IPS DF 19.7 (cell line): ENCODE data around the gene ZNF138.
A peak's percentile ranks its signal among the peaks of the same experiment; 100 is the strongest.

Experiments
- DNase-seq: peaks from one replicate; pipeline ENCODE4 v3.0.0-alpha.2; 2013; ENCODE audit warnings: low read depth, low spot score

Gene ZNF138

DNA sequence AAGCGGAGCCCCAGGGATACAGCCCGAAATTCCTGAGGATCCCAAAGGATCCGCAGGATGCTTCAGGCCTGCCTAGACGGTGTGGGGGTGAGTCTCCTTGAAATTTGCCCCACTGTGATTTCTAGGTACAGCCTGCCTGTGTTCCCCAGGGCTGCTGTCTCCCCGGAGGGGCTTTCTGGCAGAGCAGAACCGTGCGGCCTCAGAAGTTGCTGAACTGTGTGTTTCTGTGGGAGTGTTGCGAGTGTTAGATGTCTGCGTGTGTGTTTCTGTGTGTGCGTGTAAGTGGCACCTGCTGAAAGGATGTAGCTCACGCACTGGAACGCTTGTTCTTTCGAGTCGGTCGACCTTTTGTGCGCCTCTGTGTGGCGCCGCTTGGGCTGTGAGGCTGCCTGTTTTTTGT, 81.0 kb downstream of the ZNF138 start:
- no peak for DNase-seq

DNA sequence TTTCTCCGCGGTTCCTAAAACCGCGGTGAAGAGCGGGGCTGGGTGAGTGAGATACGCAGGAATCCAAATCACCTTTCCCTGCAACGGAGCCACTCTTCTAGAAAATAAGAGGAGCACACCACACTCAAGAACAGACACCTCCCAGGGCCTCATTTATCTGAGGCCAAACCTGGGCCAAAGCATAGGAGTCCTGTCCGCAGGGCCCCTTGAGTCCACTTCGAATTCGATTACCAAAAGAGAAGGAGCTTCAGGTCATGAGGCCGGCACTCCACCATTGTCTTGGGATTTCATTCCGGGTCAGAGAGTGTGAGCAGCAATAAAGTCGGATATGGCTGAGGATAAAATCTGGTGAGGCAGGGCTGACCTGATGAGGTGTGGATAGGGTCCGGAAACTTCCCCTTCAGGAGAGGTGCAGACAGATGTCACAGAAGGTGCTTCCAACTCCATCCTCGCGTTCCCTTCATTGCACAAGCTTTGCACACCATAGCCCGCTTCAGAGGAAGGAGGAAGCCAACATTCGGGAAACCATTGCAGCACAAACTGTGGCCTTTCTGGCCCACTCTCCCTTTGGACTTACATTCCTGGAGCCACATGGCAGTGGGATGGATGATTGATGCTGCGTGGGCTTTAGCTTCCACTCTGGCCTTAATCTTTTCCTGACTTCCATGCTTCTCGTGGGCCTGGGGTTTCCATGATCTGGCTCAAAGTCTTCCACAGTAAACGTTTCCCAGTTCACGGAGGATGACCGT, 81.6 kb downstream of the ZNF138 start:
- DNase-seq, result no peak

DNA sequence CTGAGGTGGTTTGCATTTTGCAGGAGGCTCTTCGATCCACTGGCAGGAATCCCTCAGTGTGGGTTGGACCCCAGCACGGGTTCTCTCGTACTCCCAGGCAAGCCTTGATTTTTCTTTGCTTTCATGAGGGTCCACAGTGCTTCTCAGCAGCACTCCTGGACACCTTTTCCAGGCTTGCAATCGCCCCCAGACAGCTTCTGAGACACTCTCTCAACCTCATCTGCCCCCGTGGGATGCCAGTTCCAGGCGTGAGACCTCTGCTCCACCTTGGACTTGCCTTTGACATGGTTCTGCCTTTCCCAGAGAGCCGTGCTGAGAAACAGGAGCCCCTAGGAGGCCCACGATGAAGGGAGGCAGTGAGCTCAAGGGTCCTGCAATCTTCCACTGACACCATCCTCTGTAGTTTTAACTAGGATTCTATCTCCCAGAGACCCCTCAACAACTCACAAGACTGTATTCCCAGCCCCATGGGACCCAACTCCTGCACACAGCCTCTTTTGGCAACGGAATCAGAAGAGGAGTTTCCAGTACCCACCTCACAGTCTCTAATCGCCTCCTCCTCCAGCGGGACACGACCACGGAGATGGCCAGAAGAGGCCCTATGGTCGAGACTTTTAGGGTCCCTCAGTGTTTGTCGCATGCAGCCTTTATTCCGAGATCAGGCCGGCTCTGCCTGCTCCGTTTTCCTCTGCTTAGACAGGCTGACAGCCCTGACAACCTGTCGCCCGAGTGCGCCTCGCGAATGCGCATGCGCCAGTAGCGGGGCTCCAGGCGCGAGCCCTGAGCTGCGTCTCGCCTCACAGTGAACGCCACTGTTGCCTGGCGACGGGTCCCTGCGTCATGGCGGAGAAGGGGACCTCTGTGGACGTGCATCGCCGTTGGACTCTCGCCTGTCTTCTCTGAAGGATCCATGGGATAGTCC, 82.8 kb downstream of the ZNF138 start:
- peak; percentile 47 for DNase-seq

DNA sequence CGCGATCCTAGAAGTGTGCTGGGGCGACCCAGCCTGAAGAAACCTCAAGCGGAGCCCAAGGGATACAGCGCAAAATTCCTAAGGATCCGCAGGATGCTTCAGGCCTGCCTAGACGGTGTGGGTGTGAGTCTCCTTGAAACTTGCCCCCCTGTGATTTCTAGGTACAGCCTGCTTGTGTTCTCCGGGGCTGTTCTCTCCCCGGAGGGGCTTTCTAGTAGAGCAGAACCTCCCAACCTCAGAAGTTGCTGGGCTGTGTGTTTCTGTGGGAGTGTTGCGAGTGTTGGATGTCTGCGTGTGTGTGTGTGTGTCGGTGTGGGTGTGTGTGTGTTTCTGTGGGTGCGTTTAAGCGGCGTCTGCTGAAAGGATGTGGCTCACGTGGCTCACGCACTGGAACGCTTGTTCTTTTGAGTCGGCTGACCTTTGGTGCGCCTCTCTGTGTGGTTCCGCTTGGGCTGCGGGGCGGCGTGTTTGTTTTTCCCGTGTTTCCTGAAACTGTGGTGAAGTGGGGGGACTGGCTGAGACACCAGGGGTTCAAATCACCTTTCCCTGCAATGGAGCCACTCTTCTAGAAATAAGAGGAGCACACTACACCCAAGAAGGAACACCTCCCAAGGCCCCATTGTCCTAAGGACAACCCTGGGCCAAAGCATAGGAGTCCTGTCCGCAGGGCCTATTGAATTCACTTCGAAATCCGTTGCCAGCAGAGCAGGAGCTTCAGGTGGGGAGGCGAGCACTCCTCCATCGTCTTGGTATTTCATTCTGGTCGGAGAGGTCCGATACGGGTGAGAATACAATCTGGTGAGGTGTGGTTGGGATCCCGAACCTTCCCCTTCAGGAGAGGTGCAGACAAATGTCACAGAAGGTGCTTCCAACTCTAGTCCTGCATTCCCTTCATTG, 83.7 kb downstream of the ZNF138 start:
- DNase-seq, result no peak

DNA sequence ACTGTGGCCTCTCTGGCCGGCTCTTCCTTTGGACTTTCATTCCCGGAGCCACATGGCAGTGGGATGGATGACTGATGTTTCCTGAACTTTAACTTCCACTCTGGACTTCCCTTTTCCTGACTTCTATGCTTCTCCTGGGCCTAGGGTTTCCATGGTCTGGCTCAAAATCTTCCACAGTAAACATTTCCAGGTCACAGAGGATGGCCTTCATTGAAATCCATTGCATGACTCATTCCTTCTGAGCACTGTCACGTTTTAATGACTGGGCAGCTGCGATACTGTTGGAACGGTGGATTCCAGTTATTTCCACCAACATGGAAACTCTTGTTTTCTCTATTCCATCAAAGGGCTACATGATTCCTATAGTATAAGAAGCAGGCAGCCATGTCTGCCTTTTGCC, 84.5 kb downstream of the ZNF138 start:
- DNase-seq, result no peak

DNA sequence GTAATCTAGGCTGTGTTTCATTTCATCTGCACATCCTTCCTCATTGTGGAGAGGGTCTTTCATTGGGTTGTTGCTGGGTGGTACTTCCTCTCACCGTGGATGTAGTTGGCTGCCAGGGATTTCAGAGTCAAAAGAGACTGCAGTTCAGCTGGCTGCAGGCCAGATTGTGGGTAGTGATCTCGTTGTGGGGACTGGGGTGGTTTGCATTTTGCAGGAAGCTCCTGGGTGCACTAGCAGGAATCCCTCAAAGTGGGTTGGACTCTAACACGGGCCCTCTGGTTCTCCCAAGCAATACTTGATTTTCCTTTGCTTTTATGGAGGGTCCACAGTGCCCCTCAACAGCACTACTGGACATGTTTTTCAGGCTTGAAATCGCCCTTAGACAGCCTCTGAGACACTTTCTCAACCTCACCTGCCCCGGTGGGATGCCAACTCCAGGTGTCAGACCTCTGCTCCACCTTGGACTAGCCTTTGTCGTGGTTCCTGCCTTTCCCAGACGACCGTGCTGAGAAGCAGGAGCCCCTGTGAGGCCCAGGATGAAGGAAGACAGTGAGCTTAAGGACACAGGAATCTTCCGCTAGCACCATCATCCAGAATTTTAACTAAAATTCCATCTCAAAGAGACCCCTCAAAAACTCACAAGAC, 85.0 kb downstream of the ZNF138 start:
- DNase-seq, result no peak

DNA sequence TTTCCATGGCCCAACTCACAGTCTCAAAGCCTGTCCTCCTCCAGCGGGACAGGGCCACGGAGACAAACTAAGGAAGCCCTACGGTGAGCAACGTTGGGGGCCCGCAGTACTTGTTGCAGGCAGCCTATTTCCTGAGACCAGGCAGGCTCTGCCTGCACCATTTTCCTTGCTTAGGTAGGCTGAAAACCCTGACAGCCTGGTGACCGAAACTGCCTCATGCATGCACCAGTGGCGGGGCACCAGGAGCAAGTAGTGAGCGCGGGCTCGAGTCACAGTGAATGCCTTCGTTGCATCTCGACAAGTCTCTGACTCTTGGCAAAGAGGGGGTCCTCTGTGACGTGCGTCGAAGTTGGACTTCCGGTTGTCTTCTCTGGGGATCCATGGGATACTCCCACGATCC, 85.6 kb downstream of the ZNF138 start:
- DNase-seq, result no peak

DNA sequence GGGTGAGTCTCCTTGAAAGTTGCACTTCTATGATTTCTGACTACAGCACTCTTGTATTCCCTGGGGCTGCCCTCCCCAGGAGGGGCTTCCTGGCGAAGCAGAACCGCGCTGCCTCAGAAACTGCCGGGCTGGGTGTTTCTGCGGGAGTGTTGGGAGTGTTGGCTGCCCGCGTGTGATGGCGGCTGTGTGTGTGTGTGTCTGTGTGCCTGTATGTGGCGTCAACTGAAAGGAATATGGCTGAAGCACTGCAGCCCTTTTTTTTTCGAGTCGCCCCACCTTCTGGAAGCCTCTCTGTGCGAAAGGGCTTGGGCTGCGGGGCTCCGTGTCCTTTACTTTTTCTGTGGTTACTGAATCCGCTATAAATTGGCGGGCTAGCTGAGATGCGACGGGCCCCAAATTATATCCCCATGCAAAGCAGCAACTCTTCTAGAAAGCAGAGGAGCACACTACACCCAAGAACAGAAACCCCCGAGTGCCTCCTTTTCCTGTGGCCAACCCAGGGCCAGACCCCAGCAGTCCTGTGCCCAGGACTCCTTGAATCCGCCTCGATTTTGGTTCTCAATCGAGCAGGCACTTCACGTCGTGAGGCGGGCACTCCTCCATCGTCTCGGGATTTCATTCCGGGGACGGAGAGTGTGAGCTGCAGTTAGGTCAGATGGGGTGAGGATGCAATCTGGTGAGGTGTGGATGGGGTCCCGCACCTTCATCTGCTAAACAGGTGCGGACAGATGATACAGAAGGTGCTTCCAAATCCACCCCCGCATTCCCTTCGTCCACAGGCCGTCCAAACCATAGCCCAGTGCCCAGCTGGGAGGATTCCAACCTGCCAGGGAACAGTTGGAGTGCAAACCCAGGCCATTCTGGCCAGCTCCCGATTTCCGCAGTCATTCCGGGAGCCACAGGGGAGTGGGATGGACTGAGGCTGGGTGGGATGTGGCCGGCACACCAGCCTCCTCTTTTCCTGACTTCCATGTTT, 86.4 kb downstream of the ZNF138 start:
- DNase-seq, result no peak

DNA sequence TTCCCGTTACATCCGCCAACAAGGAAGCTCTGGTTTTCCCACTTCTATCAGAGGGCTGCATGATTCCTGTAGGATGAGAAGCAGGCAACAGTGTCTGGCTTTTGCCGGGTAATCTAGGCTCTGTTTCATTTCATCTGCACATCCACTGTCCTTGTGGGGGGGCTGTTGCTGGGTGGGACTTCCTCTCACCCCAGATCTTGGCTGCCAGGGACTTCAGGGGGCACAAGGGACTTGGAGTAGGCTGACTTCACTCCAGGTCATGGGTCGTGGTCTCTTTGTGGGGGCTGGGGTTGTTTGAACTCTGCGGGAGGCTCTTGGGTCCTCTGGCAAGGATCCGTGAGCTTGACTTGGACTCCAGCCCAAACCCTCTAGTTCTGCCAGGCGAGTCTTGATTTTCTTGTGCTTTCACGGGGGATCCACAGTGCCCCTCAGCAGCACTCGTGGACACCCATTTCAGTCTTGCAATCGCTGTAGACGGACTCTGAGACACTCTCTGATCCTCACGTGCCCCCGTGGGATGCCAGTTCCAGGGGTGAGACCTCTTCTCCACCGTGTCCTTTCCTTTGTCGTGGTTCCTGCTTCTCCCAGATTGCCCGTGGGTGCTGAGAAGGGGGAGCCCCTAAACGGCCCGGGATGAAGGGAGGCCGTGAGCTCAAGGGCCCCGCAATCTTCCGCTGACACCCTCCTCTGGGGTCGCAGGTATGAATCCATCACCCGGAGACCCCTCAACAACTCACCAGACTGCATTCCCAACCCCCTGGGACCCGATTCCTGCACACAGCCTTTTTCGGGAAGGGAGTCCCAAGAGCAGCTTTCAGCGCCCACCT, 87.4 kb downstream of the ZNF138 start:
- no peak for DNase-seq

DNA sequence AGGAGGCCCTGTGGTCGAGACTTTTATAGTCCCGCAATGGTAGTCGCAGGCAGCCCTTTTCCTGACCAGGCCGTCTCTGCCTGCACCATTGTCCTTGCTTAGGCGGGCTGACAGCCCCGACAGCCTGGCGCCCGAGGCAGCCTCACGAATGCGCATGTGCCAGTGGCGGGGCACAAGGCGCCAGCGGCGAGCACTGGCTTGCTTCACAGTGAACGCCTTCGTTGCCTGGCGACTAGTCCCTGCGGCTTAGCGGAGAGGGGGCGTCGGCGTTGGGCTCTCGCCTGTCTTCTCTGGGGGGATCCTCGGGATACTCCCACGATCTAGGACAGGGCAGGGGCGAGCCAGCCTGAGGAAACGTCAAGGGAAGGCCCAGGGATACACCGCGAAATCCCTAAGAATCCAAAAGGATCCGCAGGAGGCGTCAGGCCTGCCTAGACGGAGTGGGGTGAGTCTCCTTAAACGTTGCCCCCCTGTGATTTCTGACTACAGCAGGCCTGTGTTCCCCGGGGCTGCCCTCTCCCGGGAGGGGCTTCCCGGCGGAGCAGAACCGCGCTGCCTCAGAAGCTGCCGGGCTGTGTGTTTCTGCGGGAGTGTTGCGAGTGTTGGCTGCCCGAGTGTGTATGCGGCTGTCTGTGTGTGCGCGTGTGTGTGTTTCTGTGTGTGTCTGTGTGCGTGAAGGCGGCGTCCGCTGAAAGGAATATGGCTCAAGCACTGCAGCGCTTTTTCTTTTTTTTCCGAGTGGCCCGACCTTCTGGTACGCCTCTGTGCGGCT, 88.3 kb downstream of the ZNF138 start:
- peak; percentile 45 for DNase-seq
